Measurements from ENCODE around the gene SLC17A9.

The SLC17A9 gene

GRCh38 chr20:62914970-62915457, 37.5 kb upstream of the SLC17A9 start:
- no peak overlapping the region for H3K4me3 ChIP-seq (ENCODE audit: low read depth, low read length)

GRCh38 chr20:62916703-62917476, 35.6 kb upstream of the SLC17A9 start:
- no peak for DNase-seq (ENCODE audit: low read depth)
- no peak overlapping the region for H3K4me3 ChIP-seq (ENCODE audit: low read depth, low read length)
- no peak for TF ChIP-seq CTCF (IDR thresholded peaks at IDR 0.05; ENCODE audit: low read depth, low read length, missing control alignments)

More at GRCh38 chr20:62914970-62915457, 37.5 kb upstream of the SLC17A9 start:
- DNase-seq (ENCODE audit: low read depth), result no peak
- TF ChIP-seq CTCF (IDR thresholded peaks at IDR 0.05; ENCODE audit: low read depth, low read length, missing control alignments), result no peak

- DNase-seq (ENCODE audit: low read depth), result no peak
- no peak for TF ChIP-seq CTCF (IDR thresholded peaks at IDR 0.05; ENCODE audit: low read depth, low read length, missing control alignments)
- no peak overlapping the region for H3K4me3 ChIP-seq (ENCODE audit: low read depth, low read length)
Observed at GRCh38 chr20:62917720-62918119, 34.8 kb upstream of the SLC17A9 start.

- no peak for DNase-seq (ENCODE audit: low read depth)
- TF ChIP-seq CTCF (IDR thresholded peaks at IDR 0.05; ENCODE audit: low read depth, low read length, missing control alignments), result no peak
- H3K4me3 ChIP-seq (ENCODE audit: low read depth, low read length), result no peak overlapping the region
Observed at GRCh38 chr20:62918147-62918546, 34.4 kb upstream of the SLC17A9 start.

- DNase-seq (ENCODE audit: low read depth), result no peak
- TF ChIP-seq CTCF (IDR thresholded peaks at IDR 0.05; ENCODE audit: low read depth, low read length, missing control alignments), result no peak
- H3K4me3 ChIP-seq (ENCODE audit: low read depth, low read length), result no peak overlapping the region; the same call in 1 of the 2 replicates
Observed at GRCh38 chr20:62918831-62919230, 33.7 kb upstream of the SLC17A9 start.

- no peak overlapping the region; the same call in 1 of the 2 replicates for H3K4me3 ChIP-seq (ENCODE audit: low read depth, low read length)
- TF ChIP-seq CTCF (IDR thresholded peaks at IDR 0.05; ENCODE audit: low read depth, low read length, missing control alignments), result no peak
- no peak for DNase-seq (ENCODE audit: low read depth)
Observed at GRCh38 chr20:62920039-62920645, 32.4 kb upstream of the SLC17A9 start.
